ENCODE results near the gene HADHB. TPM values are rescaled to one million over a fixed set of nuclear protein-coding genes. Genes with fewer than 3 reads are reported as not detected.
"Not testable (repeated sequence)": the region's sequence is repeated elsewhere in the genome, so short reads cannot be mapped to it uniquely, and the experiment has no call there.

The HADHB gene
- total and polyA plus RNA-seq, 3 donors from 2014 or later = 142 to 171 (median 168) TPM

DNA sequence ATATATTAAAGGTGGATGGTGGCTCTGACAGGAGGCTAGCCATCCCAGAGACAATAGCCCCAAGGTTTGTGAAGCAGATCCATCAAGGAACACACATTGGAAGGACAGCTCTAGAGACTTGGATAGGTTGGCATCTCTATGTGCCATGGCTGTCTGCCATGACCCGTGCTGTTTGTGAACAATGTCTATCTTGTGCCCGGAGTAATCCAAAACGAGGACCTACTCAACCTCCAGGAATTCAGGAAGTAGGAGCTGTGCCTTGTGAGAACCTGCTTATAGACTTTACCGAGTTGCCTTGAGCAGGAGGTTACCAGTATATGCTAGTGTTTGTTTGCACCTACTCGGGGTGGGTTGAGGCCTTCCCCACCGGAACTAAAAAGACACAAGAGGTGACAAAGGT lies 58.1 kb downstream of the HADHB start:
- Histone ChIP-seq H3K36me3 (ENCODE audit: low read depth, missing control alignments) (no peaks in the 10 kb centered on the region), H3K9me3 (no peaks in the 10 kb centered on the region), H3K4me1 (peaks cover 8% of the 10 kb centered on the region), H3K27me3 (no peaks in the 10 kb centered on the region), H3K27ac (no peak overlapping the region), H3K4me3 (no peak overlapping the region)
- WGBS, 2 donors = 91 to 92% methylated on average over 6 of the region's 6 CpGs
- no peak for DNase-seq
- TF ChIP-seq POLR2A (IDR thresholded peaks at IDR 0.05) = no peak
- TF ChIP-seq, protein P1, sequence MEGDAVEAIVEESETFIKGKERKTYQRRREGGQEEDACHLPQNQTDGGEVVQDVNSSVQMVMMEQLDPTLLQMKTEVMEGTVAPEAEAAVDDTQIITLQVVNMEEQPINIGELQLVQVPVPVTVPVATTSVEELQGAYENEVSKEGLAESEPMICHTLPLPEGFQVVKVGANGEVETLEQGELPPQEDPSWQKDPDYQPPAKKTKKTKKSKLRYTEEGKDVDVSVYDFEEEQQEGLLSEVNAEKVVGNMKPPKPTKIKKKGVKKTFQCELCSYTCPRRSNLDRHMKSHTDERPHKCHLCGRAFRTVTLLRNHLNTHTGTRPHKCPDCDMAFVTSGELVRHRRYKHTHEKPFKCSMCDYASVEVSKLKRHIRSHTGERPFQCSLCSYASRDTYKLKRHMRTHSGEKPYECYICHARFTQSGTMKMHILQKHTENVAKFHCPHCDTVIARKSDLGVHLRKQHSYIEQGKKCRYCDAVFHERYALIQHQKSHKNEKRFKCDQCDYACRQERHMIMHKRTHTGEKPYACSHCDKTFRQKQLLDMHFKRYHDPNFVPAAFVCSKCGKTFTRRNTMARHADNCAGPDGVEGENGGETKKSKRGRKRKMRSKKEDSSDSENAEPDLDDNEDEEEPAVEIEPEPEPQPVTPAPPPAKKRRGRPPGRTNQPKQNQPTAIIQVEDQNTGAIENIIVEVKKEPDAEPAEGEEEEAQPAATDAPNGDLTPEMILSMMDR (IDR thresholded peaks at IDR 0.05) = no peak
- intact Hi-C loops (cut with DNase I; ENCODE audit: low total_unique reads) = no loop called here

DNA sequence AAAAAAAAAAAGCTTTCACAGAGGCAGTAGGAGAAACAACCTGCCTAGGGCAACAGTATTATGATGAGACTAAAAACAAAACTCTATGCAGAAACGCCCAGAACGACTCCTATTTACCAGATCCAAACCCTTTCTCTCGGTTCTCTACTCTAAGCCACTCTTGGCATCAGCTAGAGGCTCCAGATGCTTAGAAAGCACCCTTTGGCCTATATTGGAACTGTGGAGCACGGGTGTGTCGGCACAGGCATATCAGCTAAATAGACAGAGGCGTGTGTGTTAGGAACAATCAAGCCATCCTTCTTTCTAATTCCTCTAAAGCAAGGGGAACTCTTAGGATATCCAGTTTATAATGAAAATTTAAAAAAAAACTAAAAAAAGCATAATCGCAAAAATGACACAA lies 60.4 kb downstream of the HADHB start:
- 47 to 60% methylated on average over 7 of the region's 7 CpGs for WGBS, 2 donors
- H3K36me3 ChIP-seq (ENCODE audit: low read depth, missing control alignments); DNase-seq; H3K4me3 ChIP-seq; H3K27me3 ChIP-seq; H3K4me1 ChIP-seq; intact Hi-C loops (cut with DNase I; ENCODE audit: low total_unique reads); H3K9me3 ChIP-seq: not testable (repeated sequence)
- H3K27ac ChIP-seq = peak overlapping the region in 1 of 2 donors; percentile 1

DNA sequence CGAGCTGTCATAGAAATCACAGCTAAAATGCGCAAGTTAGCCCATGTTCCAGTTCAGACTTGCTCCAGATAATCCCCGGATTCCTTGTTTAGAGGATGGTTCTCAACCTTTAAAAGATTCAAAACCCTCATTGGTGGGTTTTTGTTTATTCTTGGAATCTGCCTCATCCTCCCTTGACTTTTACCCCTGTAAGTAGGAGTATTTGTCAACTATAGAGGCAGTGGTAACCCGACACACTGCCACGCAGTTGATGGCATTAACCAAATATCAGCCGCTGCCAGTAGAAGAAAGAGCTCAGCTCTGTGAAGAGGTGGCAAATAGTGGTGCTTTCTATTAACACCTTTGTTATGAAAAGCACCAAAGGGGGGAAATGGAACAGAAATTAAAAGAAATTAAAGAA lies 60.8 kb downstream of the HADHB start:
- 52 to 54% methylated on average over 6 of the region's 6 CpGs for whole genome bisulfite sequencing, 2 donors
- Histone ChIP-seq H3K4me1 (no peaks in the 10 kb centered on the region), H3K9me3 (no peaks in the 10 kb centered on the region), H3K36me3 (ENCODE audit: low read depth, missing control alignments) (no peaks in the 10 kb centered on the region), H3K27ac (peak overlapping the region in 1 of 2 donors; percentile 1), H3K4me3 (no peak overlapping the region), H3K27me3 (no peaks in the 10 kb centered on the region)
- TF ChIP-seq, protein P1 (IDR thresholded peaks at IDR 0.05) = no peak
- TF ChIP-seq POLR2A (IDR thresholded peaks at IDR 0.05) = no peak
- intact Hi-C loops (cut with DNase I; ENCODE audit: low total_unique reads) = no loop called here
- DNase-seq = no peak

DNA sequence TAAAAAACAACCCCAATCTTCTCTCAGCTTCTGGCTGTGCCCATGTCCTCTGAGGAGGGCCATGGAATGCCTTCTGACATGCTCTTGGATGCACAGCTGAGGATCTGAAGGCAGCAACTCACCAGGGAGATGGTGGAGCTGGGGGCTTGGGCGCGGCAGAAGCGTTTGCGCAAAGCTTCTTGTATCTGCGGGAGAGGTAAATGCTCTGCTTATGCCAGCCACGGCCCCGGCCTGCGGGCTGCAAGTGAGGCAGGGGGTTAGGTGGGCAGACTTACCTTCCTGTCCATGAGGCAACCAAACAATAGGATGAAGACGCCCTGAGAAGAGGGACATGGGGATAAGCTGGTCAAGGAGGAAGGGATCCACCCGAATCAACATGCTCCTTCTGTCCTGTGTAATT lies 65.2 kb downstream of the HADHB start:
- Histone ChIP-seq H3K27ac (no peak overlapping the region), H3K4me3 (no peak overlapping the region), H3K4me1 (no peaks in the 10 kb centered on the region), H3K36me3 (ENCODE audit: low read depth, missing control alignments) (no peaks in the 10 kb centered on the region), H3K27me3 (no peaks in the 10 kb centered on the region), H3K9me3 (no peaks in the 10 kb centered on the region)
- DNase-seq = no peak
- WGBS, 2 donors = 88 to 92% methylated on average over 10 of the region's 10 CpGs
- TF ChIP-seq, protein P1 (IDR thresholded peaks at IDR 0.05) = no peak
- no peak for TF ChIP-seq POLR2A (IDR thresholded peaks at IDR 0.05)
- intact Hi-C loops (cut with DNase I; ENCODE audit: low total_unique reads) = no loop called here

DNA sequence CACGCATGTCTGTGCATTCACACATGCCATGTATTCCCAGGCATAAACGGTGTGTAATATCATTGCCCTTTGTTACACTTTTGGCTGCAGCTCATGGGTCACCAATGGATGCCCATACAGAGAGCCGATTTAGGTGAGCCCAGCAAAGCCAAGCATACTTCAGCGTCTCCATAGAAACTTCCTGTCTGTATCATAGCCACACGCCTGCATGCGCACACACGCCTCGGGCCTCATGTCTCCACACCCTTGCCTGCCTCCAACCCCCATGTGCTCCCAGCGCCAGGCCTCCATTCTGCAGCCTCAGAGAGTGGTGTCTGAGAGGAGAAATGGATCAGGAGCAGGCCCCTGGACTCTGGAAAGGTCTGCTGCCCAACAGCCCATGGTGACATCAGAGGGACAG lies 67.7 kb downstream of the HADHB start:
- H3K27me3 ChIP-seq = no peaks in the 10 kb centered on the region
- WGBS, 2 donors = 93 to 94% methylated on average over 8 to 9 of the region's 9 CpGs
- intact Hi-C loops (cut with DNase I; ENCODE audit: low total_unique reads) = no loop called here
- no peak for DNase-seq
- TF ChIP-seq POLR2A (IDR thresholded peaks at IDR 0.05) = no peak
- TF ChIP-seq, protein P1 (IDR thresholded peaks at IDR 0.05) = no peak
- H3K4me1 ChIP-seq = no peaks in the 10 kb centered on the region
- no peaks in the 10 kb centered on the region for H3K9me3 ChIP-seq
- H3K36me3 ChIP-seq (ENCODE audit: low read depth, missing control alignments) = no peaks in the 10 kb centered on the region
- no peak overlapping the region for H3K4me3 ChIP-seq
- H3K27ac ChIP-seq = no peak overlapping the region

All from testis (tissue), 3 donors.